Activated CD4-positive, alpha-beta T cell treated with anti-CD3 and anti-CD28 coated beads, Interleukin-2, Interleukin-4, amounts not matched to agents 100 ng/mL and 50 ng/mL, durations not matched to agents 16 hours and 8 hours (primary cell): ENCODE results near the gene SPP2.

Experiments used
- DNase-seq: peaks from one replicate; pipeline ENCODE4 v3.0.0-alpha.2; 2020; ENCODE audit warnings: low spot score

SPP2 gene, protein sequence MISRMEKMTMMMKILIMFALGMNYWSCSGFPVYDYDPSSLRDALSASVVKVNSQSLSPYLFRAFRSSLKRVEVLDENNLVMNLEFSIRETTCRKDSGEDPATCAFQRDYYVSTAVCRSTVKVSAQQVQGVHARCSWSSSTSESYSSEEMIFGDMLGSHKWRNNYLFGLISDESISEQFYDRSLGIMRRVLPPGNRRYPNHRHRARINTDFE

GRCh38 chr2:234050455-234051135, at the start of gene SPP2:
Gene SPP2, plus strand, starts transcription at chr2:234050702. Its CDS starts 85 bp downstream, at chr2:234050787.
- DNase-seq = no peak

DNA sequence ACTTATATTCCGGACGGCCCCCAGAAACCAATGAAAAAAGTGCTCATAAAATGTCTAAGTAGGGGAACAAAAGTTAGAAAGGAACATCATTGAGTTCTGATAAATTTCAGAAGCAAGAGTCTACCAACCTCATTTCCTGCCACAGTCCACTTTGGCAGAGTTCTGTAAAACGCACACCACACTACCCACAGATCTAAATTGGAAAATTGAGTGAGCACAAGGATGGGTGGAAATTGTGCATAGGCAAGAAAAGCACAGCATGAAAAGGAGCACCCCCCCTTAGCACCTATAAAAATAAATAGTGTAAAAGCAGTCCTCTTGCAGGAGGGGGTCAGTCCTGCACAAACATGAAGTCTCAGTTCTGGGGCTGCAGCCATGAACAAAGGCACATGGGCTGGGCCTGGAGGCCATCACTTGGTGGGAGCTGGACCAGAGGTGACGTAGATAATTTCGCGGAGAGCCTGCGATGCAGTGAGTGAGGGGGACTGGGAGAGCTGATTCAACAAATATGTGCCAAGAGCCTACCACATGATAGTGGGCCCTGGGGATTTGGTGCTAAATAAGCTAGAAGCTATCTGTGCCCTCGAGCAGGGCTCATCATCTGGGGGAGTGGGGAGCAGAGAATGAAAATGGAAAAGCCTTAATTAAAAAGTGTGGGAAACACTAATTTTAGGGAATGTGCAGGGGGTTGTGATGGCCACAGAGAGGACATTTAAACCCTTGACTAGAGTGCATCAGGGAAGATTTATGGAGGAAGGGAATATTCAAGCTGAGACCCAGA, 48.9 kb upstream of the SPP2 start:
- peak; percentile 19 for DNase-seq

DNA sequence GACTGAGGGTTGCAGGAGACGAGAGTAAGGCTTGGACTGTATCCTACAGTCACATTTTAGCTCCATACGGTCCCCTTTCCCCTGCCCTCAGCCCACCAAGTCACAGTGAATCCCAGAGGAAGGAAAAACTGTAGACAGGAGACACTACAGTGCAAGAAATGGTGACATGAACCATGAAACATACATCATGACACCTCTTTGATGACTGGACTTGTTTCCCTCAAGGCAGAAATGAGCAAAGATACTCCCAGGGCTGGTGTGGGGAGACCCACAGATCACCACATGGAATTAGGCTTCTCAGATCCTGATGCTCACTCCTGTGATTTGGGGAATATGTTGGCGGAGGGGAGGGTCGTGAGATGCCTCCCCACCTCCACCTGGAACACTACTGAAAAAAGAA, 48.2 kb upstream of the SPP2 start:
- no peak for DNase-seq

DNA sequence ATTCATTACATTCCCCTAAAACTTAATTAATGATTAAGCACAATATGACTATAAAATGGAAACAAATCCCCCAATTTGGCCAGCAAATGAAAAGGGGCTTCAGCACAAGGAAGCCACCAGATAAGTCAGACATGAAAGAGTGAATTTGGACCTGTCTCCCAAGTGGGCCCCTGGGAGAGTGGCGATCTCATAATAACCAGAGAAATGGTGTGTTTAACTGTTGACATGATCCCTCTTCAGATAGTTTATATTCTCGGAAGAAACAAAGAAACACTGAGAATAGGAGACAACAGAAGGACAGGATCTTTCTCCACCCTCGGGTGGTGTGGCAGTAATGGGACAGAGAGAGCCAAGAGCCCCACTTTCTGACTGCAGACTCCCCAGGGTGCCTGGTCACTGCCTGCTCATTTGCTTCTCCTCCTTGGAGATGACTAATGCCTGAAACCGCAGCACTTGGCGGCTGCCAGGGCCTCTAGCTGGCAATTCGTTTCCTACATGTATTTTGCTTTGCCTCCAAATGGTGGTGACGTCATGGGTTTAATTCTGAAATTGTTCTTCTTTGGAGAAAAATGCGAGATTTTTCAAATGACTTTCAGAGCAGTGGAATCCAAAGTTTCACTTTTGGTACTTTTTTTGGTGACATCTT, 46.4 kb upstream of the SPP2 start:
- DNase-seq = peak; percentile 26

GRCh38 chr2:234005126-234005525, 45.4 kb upstream of the SPP2 start:
- no peak for DNase-seq

DNA sequence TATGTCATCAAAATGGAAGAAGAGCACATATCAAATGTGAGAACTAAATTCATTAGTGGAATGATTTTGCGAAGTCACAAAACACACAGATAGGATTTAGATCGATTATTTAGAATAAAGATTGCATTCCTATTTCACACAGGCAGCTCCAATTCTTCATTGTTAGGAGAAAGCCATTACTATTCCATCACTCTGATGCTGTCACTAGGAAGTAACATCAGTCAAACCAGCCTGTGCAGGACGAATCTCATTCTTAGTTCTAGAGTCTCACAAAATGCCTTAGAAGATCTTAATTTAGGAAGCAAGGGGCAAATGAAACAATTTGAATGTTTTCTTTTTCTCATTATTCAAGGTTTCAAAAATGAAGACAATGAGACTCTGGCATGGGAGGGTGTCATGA, 44.0 kb upstream of the SPP2 start:
- DNase-seq = no peak

DNA sequence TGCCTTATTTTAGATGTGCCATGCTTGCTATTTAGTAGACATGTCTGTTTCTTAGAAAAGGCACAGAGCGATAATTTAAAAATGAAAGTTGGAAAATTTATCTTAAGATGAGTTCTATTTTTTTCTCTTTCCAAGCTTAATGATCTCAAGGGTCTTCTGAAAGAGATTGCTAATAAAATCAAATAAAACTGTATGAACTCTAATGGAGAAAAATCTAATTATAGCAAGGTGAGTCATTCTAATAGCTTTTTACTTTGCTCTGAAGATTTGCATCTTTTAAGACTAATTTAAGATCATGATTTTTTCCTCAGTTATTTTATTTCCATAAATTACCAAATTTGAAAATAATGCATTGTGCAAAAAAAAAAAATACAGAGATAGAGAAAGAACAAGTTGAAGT, 36.1 kb upstream of the SPP2 start:
- DNase-seq = no peak

DNA sequence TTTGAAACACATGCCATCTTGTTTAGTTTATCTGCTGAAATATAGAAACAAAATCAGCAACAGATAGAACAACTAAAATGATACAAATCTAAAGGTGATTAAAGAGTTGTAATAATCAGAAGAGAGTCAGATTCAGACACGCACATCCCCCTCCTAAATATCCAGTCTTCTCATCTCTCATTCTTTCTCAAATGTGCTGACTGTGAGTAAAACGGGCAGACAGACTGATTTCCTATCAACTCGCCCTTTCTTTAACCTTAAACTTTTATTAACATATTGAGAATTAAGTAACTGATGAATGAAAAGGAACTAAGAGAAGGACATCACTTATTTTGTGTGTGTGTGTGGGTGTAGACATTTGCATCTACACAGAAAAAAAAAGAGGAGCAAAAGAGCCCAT, 34.6 kb upstream of the SPP2 start:
- no peak for DNase-seq

GRCh38 chr2:234019896-234020295, 30.6 kb upstream of the SPP2 start:
- no peak for DNase-seq

DNA sequence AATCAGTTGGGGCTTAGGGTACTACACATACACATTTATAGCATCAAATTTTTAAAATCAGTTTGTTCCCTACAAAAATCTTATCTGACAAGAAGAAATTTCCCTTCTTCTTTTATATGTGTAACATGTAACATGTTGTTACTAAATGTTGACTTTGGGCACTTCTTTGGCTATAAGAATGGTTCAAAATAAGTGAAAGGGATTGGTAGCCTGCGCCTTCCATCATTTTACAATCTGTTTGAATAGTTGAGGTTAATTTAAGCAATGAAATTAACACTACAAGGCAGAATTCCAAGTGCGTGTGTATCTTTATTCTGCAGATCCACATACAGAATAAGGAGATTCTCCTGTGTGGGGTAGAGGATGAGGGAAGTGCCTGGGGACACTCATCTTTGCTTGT, 30.2 kb upstream of the SPP2 start:
- DNase-seq = no peak

DNA sequence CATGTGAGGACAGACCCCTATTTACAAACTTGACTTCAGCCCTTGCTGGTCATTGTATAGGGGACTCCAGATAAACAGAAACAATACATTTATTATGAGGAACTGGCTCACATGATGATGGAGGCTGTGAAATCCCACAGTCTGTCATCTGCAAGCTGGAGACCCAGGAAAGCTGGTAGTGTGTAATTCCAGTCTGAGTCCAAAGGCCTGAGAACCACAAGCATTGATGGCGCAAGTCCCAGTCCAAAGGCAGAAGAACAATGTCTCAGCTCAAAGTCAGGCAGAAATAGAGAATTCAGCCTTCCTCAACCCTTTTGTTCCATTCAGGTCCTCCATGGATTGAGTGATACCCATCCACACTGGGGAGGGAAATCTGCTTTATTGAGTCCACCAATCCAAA, 28.1 kb upstream of the SPP2 start:
- no peak for DNase-seq

GRCh38 chr2:234024304-234024703, 26.2 kb upstream of the SPP2 start:
- no peak for DNase-seq

GRCh38 chr2:234025466-234025865, 25.0 kb upstream of the SPP2 start:
- peak; percentile 2 for DNase-seq

GRCh38 chr2:234025891-234026401, 24.6 kb upstream of the SPP2 start:
- DNase-seq = no peak

DNA sequence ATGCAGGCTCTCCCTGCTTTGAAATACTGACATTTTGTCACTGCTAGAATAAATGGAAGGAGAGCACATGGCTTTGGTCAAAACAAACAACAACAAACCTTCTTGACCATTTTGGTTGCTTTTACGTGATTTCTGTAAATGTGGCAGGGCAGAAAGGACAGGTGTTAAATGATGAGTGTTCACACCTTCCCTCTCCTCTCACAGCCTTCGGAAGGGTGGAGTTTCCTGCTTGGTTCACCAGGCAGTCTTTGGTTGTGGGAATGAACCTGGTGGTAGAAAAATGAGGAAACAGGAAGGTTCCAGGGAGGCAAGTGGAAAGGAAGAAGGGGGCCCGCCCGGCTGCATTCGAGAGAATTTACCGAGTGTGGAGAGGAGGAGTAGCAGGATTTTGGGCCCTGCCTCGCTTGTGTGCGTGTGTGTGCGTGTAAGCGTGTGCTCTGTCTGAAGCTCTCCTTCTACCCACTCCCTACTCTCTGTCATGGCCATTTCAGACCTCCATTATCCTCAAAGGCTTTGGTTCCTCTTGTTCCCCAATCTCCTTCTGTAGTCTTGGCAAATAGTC, 23.7 kb upstream of the SPP2 start:
- no peak for DNase-seq

- DNase-seq = no peak
Observed at GRCh38 chr2:234027641-234028040, 22.9 kb upstream of the SPP2 start.

DNA sequence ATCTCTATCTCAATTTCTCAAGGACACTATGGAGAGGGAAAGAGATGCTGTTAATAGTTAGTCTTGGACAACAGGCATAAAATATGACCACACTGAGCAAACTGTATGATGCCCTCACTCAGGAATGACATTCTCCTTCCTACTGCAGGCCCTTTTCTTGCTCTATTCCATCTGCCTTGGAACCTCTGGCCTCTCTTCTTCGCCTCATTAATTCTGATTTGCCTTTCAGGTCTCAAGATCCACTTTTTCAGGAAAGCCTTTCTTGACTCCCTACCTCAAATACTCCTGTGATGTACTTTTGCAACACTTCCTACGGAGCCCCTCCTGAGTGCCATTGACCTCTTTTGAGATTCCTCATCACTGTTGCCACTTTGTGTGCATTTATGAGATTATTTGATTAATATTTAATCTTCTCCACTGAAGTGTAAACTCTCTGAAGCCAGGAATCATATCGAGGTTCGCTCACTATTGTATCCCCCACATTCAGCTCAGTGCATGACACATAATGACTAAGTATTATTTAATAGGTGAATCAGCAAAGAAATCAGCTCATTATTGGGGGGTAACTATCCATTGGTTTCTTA, 21.3 kb upstream of the SPP2 start:
- no peak for DNase-seq

DNA sequence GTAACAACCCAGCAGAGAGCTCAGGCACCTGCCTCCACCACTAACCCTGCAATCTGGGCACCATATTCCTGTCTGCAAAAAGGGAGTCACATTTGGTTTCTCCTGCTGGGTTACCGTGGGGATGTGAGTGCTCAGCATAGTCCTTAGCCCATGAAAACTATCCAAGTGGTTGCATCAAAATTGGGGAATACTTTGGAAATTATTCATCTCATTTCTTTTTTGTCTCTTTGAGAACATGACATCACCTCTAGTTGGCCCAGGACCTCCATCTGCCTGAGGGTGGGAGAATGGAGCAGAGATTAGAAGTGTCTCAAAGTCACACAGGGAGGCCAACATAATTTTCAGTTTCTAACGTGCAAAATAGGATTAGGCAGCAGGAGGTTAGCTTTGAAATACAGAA, 19.3 kb upstream of the SPP2 start:
- no peak for DNase-seq

DNA sequence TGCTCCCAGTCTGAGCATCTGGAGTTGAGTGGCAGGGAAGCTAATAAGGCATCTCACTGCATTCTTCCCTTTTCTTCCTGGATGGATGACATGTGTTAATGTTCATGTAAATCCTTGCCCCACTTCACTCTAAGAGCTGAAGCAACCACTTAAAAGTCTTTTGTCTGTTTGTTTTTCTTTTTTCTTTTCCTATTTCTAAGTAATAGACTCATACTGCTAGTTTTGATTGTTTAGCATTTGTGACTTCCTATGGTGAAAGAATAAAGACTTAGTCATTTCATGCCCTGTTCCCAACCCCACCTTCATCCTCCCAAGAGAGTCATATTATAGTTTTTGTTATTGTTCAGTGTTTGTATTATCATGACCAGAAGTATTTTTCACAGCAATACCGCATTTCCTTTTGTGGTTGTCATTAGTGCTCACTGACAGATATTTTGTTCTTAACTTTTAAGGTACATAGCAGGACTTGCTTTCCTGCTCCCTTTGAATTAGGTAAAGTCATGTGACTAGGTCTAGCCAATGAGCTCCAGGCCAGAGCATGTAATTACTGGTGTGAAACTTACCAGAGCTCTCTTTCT, 18.1 kb upstream of the SPP2 start:
- peak; percentile 70 for DNase-seq

DNA sequence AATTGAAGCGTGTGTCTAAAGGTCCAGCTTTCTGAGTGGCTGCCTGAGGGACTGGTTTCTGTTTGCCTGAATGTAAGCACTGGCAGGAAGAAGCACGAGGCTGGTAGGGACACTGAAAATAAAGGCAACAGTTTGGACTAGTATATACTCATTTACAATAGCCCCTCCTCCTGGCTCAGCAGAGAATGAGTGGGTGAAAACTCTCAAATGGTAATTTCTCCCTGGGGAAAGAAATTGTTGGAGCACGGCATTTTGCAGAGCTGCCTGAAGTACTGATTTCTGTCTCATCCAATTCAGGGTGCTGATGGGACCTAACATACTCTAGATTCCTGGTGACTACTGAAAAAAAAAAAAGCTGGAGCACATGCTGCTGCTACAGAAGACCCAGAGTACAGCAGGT, 17.3 kb upstream of the SPP2 start:
- no peak for DNase-seq

GRCh38 chr2:234033885-234034284, 16.6 kb upstream of the SPP2 start:
- no peak for DNase-seq
